H9 (cell line): ENCODE results near the gene HAPLN2. TPM values are rescaled to one million over a fixed set of nuclear protein-coding genes. Genes with fewer than 3 reads are reported as not detected.

Source experiments
- DNase-seq: peaks from one replicate; pipeline ENCODE4 v3.0.0-alpha.2; 2017
- H2AFZ ChIP-seq: one replicate; pipeline ENCODE4 v1.6.1; 2013; ENCODE audit warnings: mild to moderate bottlenecking, low read length, control low read depth, moderate library complexity
- H2AK5ac ChIP-seq: 2 replicates; pipeline ENCODE4 v1.6.1; 2013; ENCODE audit warnings: low read length, control low read depth, mixed read lengths; ENCODE audit not compliant: insufficient read length
- H2BK120ac ChIP-seq: one replicate; pipeline ENCODE4 v1.6.1; 2013; ENCODE audit warnings: low read depth, mild to moderate bottlenecking, low read length, control low read depth, inconsistent platforms; ENCODE audit not compliant: poor library complexity, severe bottlenecking
- H2BK12ac ChIP-seq: 2 replicates; pipeline ENCODE4 v1.6.1; 2013; ENCODE audit warnings: low read length, control low read depth, mixed read lengths, low read depth; ENCODE audit not compliant: insufficient read length
- H2BK15ac ChIP-seq: 2 replicates; pipeline ENCODE4 v1.6.1; 2013; ENCODE audit warnings: low read depth, low read length, control low read depth
- H2BK20ac ChIP-seq: one replicate; pipeline ENCODE4 v1.6.1; 2013; ENCODE audit warnings: low read depth, mild to moderate bottlenecking, low read length, control low read depth, inconsistent platforms; ENCODE audit not compliant: poor library complexity, severe bottlenecking
- H2BK5ac ChIP-seq: 2 replicates; pipeline ENCODE4 v1.6.1; 2013; ENCODE audit warnings: low read length, control low read depth, mixed read lengths; ENCODE audit not compliant: insufficient read length
- H3K14ac ChIP-seq: 2 replicates; pipeline ENCODE4 v1.6.1; 2013; ENCODE audit warnings: low read length, control low read depth; ENCODE audit not compliant: insufficient read depth
- H3K18ac ChIP-seq: 2 replicates; pipeline ENCODE4 v1.6.1; 2013; ENCODE audit warnings: low read depth, mild to moderate bottlenecking, mixed read lengths, low read length, control low read depth; ENCODE audit not compliant: insufficient read length
- H3K23ac ChIP-seq: 2 replicates; pipeline ENCODE4 v1.6.1; 2013; ENCODE audit warnings: low read length, control low read depth, mixed read lengths, low read depth; ENCODE audit not compliant: insufficient read length
- H3K23me2 ChIP-seq: 2 replicates; pipeline ENCODE4 v1.6.1; 2013; ENCODE audit warnings: low read depth, mild to moderate bottlenecking, mixed read lengths, low read length, control low read depth; ENCODE audit not compliant: insufficient read length, poor library complexity, severe bottlenecking
- H3K27ac ChIP-seq: 2 replicates; pipeline ENCODE4 v1.5.1; 2013; ENCODE audit warnings: low read length, control low read depth, mixed read lengths, low read depth; ENCODE audit not compliant: insufficient read length
- H3K27me3 ChIP-seq: 2 replicates; pipeline ENCODE4 v1.6.1; 2013; ENCODE audit warnings: low read length, control low read depth, inconsistent platforms; ENCODE audit not compliant: insufficient read depth
- H3K4ac ChIP-seq: 2 replicates; pipeline ENCODE4 v1.6.1; 2013; ENCODE audit warnings: low read depth, mild to moderate bottlenecking, control low read depth, inconsistent platforms, low read length, moderate library complexity
- H3K4me1 ChIP-seq: 2 replicates; pipeline ENCODE4 v1.6.1; 2013; ENCODE audit warnings: low read length, control low read depth, inconsistent platforms; ENCODE audit not compliant: insufficient read depth
- H3K4me2 ChIP-seq: 2 replicates; pipeline ENCODE4 v1.6.1; 2013; ENCODE audit warnings: low read length, control low read depth, mixed read lengths; ENCODE audit not compliant: insufficient read length, insufficient read depth
- H3K56ac ChIP-seq: 2 replicates; pipeline ENCODE4 v1.6.1; 2013; ENCODE audit warnings: low read depth, mild to moderate bottlenecking, mixed read lengths, low read length, control low read depth; ENCODE audit not compliant: insufficient read length
- H3K79me1 ChIP-seq: 2 replicates; pipeline ENCODE4 v1.6.1; 2013; ENCODE audit warnings: low read depth, mild to moderate bottlenecking, moderate library complexity, low read length, control low read depth, inconsistent platforms; ENCODE audit not compliant: insufficient read depth, poor library complexity, severe bottlenecking
- H3K79me2 ChIP-seq: 2 replicates; pipeline ENCODE4 v1.6.1; 2013; ENCODE audit warnings: low read length, control low read depth, inconsistent platforms; ENCODE audit not compliant: insufficient read depth
- H3K9ac ChIP-seq: 2 replicates; pipeline ENCODE4 v1.6.1; 2013; ENCODE audit warnings: low read length, control low read depth, mixed read lengths; ENCODE audit not compliant: insufficient read length; ENCODE audit errors: extremely low read depth
- H3K9me3 ChIP-seq: one replicate; pipeline ENCODE4 v1.6.1; 2013; ENCODE audit warnings: low read depth, low read length, inconsistent platforms; ENCODE audit not compliant: control insufficient read depth
- H3T11ph ChIP-seq: one replicate; pipeline ENCODE4 v1.6.1; 2013; ENCODE audit warnings: mild to moderate bottlenecking, low read length, control low read depth, inconsistent platforms
- H4K20me1 ChIP-seq: one replicate; pipeline ENCODE4 v1.6.1; 2013; ENCODE audit not compliant: control insufficient read depth, insufficient read length, insufficient read depth
- H4K5ac ChIP-seq: 2 replicates; pipeline ENCODE4 v1.6.1; 2013; ENCODE audit warnings: low read depth, mild to moderate bottlenecking, mixed read lengths, low read length, control low read depth; ENCODE audit not compliant: insufficient read length
- H4K8ac ChIP-seq: replicated peaks from 2 replicates; pipeline ENCODE4 v1.6.1; 2013; ENCODE audit warnings: low read length, control low read depth, mixed read lengths, low read depth; ENCODE audit not compliant: insufficient read length
- H4K91ac ChIP-seq: 2 replicates; pipeline ENCODE4 v1.6.1; 2013; ENCODE audit warnings: low read depth, mild to moderate bottlenecking, moderate library complexity, mixed read lengths, low read length, control low read depth; ENCODE audit not compliant: insufficient read length
- H3K27ac Mint-ChIP-seq, 3 experiments: 2 replicates in 2 of 3; 3 replicates in 1 of 3; pipeline ENCODE4 v1.8.0; 2020 to 2021; ENCODE audit warnings: mixed read lengths in 3 of 3, mild to moderate bottlenecking in 1 of 3, moderate library complexity in 1 of 3
- H3K27me3 Mint-ChIP-seq: 2 replicates; pipeline ENCODE4 v1.8.0; 2021; ENCODE audit warnings: low read depth, mild to moderate bottlenecking, moderate library complexity, mixed read lengths
- H3K36me3 Mint-ChIP-seq, 3 experiments: 2 replicates in 2 of 3; 3 replicates in 1 of 3; pipeline ENCODE4 v1.8.0; 2020 to 2021; ENCODE audit warnings: low read depth in 3 of 3, mixed read lengths in 3 of 3; ENCODE audit not compliant: insufficient read depth in 1 of 3
- H3K4me1 Mint-ChIP-seq, 2 experiments: 2 replicates each; pipeline ENCODE4 v1.8.0; 2020; ENCODE audit warnings: mixed read lengths in 2 of 2
- H3K4me3 Mint-ChIP-seq, 2 experiments: 2 replicates in 1 of 2; 3 replicates in 1 of 2; pipeline ENCODE4 v1.8.0; 2020 to 2021; ENCODE audit warnings: mild to moderate bottlenecking in 2 of 2, mixed read lengths in 2 of 2, moderate library complexity in 1 of 2
- H3K9me3 Mint-ChIP-seq, 2 experiments: 2 replicates in 1 of 2; 3 replicates in 1 of 2; pipeline ENCODE4 v1.8.0; 2020; ENCODE audit warnings: mild to moderate bottlenecking in 2 of 2, mixed read lengths in 2 of 2, moderate library complexity in 1 of 2
- CTCF ChIP-seq: fragments of 200-600 bp; sonication (generic); conservative IDR thresholded peaks from 3 replicates; pipeline ENCODE4 v1.8.0; 2021; ENCODE audit warnings: antibody characterized with exemption, mild to moderate bottlenecking
- WGBS: extraction: QIAGEN DNeasy Blood & Tissue Kit; methylation state at CpG from one replicate; pipeline ENCODE4 v1.1.7; 2013; ENCODE audit warnings: missing lambda C conversion rate, low lambda C conversion rate, mixed read lengths; ENCODE audit not compliant: insufficient read length; ENCODE audit errors: extremely low coverage; 5-methylcytosine and 5-hydroxymethylcytosine counted together
- total RNA-seq: library from RNA; stranded (reverse); gene quantifications from 2 replicates; pipeline ENCODE4 v1.2.1, GENCODE V29; 2021

The HAPLN2 gene
- total RNA-seq, 1 experiment from 2014 or later: 0.46 TPM

- H2BK15ac ChIP-seq: no peak overlapping the region
- no peak for TF ChIP-seq CTCF
- DNase-seq: no peak
- H3K4me1 ChIP-seq: no peaks in the 10 kb centered on the region; the same call in 1 of the 2 replicates
- H3K14ac ChIP-seq: no peak overlapping the region
- no peaks in the 10 kb centered on the region for H3K79me1 ChIP-seq
- H3K9ac ChIP-seq: no peak overlapping the region
- no peak overlapping the region for H3K23ac ChIP-seq
- no peak overlapping the region for H2BK5ac ChIP-seq
- no peaks in the 10 kb centered on the region for H3K79me2 ChIP-seq
- no peak overlapping the region for H4K8ac ChIP-seq
- no peak overlapping the region for H3K27ac Mint-ChIP-seq
- 0 out of 2 replicates have a peak, but pooled peaks cover 2% of the 10 kb centered on the region for H3K27me3 Mint-ChIP-seq
- H3K56ac ChIP-seq: no peak overlapping the region
- no peak overlapping the region for H2BK12ac ChIP-seq
- H3K27ac ChIP-seq: no peak overlapping the region
- H3K9me3 ChIP-seq: no peaks in the 10 kb centered on the region
- no peak overlapping the region for H3K4me2 ChIP-seq
- no CpG with 5 or more reads among the region's 5 CpGs for WGBS
- no peak overlapping the region for H2AFZ ChIP-seq
- peaks cover 24 to 29% of the 10 kb centered on the region in 2 experiments for H3K4me1 Mint-ChIP-seq
- H3K9me3 Mint-ChIP-seq: no peaks in the 10 kb centered on the region
- peaks cover 3% of the 10 kb centered on the region for H3K23me2 ChIP-seq
- H4K91ac ChIP-seq: no peak overlapping the region
- H2BK20ac ChIP-seq: no peak overlapping the region
- H2BK120ac ChIP-seq: no peak overlapping the region
- peaks cover 6 to 23% (median 13%) of the 10 kb centered on the region in 3 experiments; a peak in 6 of 7 replicates for H3K36me3 Mint-ChIP-seq
- H3K4ac ChIP-seq: no peak overlapping the region
- no peaks in the 10 kb centered on the region; the same call in 1 of the 2 replicates for H3K27me3 ChIP-seq
- no peak overlapping the region for H3T11ph ChIP-seq
- no peak overlapping the region for H2AK5ac ChIP-seq
- no peak overlapping the region for H4K5ac ChIP-seq
- no peak overlapping the region for H3K18ac ChIP-seq
- H3K4me3 Mint-ChIP-seq: no peak overlapping the region
- H4K20me1 ChIP-seq: peaks cover 2% of the 10 kb centered on the region
Measured at GRCh38 chr1:156589546-156589945, 29.7 kb upstream of the HAPLN2 start.
